ENCODE measurements around the gene PRDM16. TPM values are rescaled to one million over a fixed set of nuclear protein-coding genes. Genes with fewer than 3 reads are reported as not detected.

PRDM16 gene
- polyA plus RNA-seq, 1 donor from 2014 or later, result 0.21 TPM

DNA sequence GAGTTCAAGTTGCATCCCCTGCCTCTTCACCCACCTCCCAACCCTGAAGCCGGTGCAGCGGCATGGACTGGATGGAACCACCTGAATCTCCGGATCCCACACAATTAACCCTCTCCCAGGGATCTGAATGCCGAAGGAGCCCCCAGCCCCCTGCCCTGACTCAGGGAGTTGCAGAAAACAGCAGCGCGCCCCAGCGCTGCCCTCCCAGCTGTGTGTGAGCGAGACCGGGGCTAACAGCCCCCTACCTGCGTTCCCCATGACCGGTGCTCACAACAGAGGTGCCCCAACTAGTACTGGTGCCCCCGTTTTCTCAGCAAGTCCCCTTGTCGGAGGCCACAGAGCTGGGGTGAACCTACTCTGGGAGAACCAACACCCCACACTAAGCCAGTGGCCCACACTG, 136.8 kb downstream of the PRDM16 start:
- Histone ChIP-seq H3K36me3 (ENCODE audit: insufficient read depth, low read length) (no peaks in the 10 kb centered on the region), H2AFZ (ENCODE audit: low read depth, low read length) (no peak overlapping the region), H4K20me1 (ENCODE audit: insufficient read depth) (no peaks in the 10 kb centered on the region), H3K9me2 (ENCODE audit: insufficient read depth, low read length) (no peaks in the 10 kb centered on the region), H3K9me3 (ENCODE audit: low read length) (no peaks in the 10 kb centered on the region), H3K27ac (ENCODE audit: low read length) (no peak overlapping the region), H3K79me2 (replicated peaks; ENCODE audit: insufficient read depth, low read length) (peaks cover 3% of the 10 kb centered on the region), H3K9ac (ENCODE audit: low read length) (no peak overlapping the region), H3K4me2 (ENCODE audit: low read length) (no peak overlapping the region), H3F3A (ENCODE audit: insufficient read depth, low read length, poor library complexity, severe bottlenecking) (no peaks in the 10 kb centered on the region), H3K4me3 (ENCODE audit: low read length) (no peak overlapping the region), H3K27me3 (ENCODE audit: insufficient read depth, low read depth, low read length) (no peaks in the 10 kb centered on the region)
- TF ChIP-seq POLR2AphosphoS5 (IDR thresholded peaks at IDR 0.05) (no peak), EP300 (conservative IDR thresholded peaks at IDR 0.05; ENCODE audit: poor library complexity, severe bottlenecking) (no peak), EZH2 (IDR thresholded peaks at IDR 0.05; ENCODE audit: borderline replicate concordance, insufficient read depth, low read length, poor library complexity, severe bottlenecking) (no peak), RAD21 (conservative IDR thresholded peaks at IDR 0.05) (no peak), SMC3 (conservative IDR thresholded peaks at IDR 0.05; ENCODE audit: poor library complexity) (no peak), MXI1 (conservative IDR thresholded peaks at IDR 0.05; ENCODE audit: poor library complexity, severe bottlenecking) (no peak), TAF1 (IDR thresholded peaks at IDR 0.05; ENCODE audit: low read depth) (no peak), CTCF (IDR thresholded peaks at IDR 0.05; ENCODE audit: poor library complexity, severe bottlenecking) (no peak)
- TF ChIP-seq, protein P1, sequence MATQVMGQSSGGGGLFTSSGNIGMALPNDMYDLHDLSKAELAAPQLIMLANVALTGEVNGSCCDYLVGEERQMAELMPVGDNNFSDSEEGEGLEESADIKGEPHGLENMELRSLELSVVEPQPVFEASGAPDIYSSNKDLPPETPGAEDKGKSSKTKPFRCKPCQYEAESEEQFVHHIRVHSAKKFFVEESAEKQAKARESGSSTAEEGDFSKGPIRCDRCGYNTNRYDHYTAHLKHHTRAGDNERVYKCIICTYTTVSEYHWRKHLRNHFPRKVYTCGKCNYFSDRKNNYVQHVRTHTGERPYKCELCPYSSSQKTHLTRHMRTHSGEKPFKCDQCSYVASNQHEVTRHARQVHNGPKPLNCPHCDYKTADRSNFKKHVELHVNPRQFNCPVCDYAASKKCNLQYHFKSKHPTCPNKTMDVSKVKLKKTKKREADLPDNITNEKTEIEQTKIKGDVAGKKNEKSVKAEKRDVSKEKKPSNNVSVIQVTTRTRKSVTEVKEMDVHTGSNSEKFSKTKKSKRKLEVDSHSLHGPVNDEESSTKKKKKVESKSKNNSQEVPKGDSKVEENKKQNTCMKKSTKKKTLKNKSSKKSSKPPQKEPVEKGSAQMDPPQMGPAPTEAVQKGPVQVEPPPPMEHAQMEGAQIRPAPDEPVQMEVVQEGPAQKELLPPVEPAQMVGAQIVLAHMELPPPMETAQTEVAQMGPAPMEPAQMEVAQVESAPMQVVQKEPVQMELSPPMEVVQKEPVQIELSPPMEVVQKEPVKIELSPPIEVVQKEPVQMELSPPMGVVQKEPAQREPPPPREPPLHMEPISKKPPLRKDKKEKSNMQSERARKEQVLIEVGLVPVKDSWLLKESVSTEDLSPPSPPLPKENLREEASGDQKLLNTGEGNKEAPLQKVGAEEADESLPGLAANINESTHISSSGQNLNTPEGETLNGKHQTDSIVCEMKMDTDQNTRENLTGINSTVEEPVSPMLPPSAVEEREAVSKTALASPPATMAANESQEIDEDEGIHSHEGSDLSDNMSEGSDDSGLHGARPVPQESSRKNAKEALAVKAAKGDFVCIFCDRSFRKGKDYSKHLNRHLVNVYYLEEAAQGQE (IDR thresholded peaks at IDR 0.05; ENCODE audit: borderline replicate concordance), result no peak

DNA sequence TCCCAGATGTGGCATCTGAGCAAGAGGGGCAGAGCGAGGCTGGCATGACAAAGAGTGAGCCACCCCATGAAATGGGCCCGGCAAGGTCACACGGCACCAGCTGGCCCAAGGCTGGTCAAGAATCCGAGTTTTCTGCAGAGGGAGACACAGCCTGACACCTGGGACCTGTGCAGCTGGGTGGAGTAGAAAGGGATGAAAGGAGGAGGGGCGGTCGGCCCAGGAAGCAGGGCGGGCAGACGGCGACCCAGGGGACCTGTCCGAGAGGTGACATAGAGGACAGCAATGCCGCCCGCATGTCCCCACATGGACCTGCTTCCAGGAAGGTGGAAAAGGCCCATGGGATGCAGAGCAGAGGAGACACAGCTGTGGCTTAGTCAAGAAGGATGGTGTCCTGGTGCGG, 137.7 kb downstream of the PRDM16 start:
- H3K27me3 ChIP-seq (ENCODE audit: insufficient read depth, low read depth, low read length), result no peaks in the 10 kb centered on the region
- H3K4me2 ChIP-seq (ENCODE audit: low read length), result no peak overlapping the region
- no peaks in the 10 kb centered on the region for H3K9me2 ChIP-seq (ENCODE audit: insufficient read depth, low read length)
- no peaks in the 10 kb centered on the region for H3K9me3 ChIP-seq (ENCODE audit: low read length)
- H2AFZ ChIP-seq (ENCODE audit: low read depth, low read length), result no peak overlapping the region
- no peaks in the 10 kb centered on the region for H3F3A ChIP-seq (ENCODE audit: insufficient read depth, low read length, poor library complexity, severe bottlenecking)
- no peak overlapping the region for H3K27ac ChIP-seq (ENCODE audit: low read length)
- peaks cover 3% of the 10 kb centered on the region for H3K79me2 ChIP-seq (replicated peaks; ENCODE audit: insufficient read depth, low read length)
- no peaks in the 10 kb centered on the region for H4K20me1 ChIP-seq (ENCODE audit: insufficient read depth)
- H3K36me3 ChIP-seq (ENCODE audit: insufficient read depth, low read length), result no peaks in the 10 kb centered on the region
- TF ChIP-seq EP300 (conservative IDR thresholded peaks at IDR 0.05; ENCODE audit: poor library complexity, severe bottlenecking) (no peak), SMC3 (conservative IDR thresholded peaks at IDR 0.05; ENCODE audit: poor library complexity) (no peak), MXI1 (conservative IDR thresholded peaks at IDR 0.05; ENCODE audit: poor library complexity, severe bottlenecking) (no peak), EZH2 (IDR thresholded peaks at IDR 0.05; ENCODE audit: borderline replicate concordance, insufficient read depth, low read length, poor library complexity, severe bottlenecking) (no peak), CTCF (IDR thresholded peaks at IDR 0.05; ENCODE audit: poor library complexity, severe bottlenecking) (no peak), POLR2AphosphoS5 (IDR thresholded peaks at IDR 0.05) (no peak), TAF1 (IDR thresholded peaks at IDR 0.05; ENCODE audit: low read depth) (no peak), RAD21 (conservative IDR thresholded peaks at IDR 0.05) (no peak)
- TF ChIP-seq, protein P1 (IDR thresholded peaks at IDR 0.05; ENCODE audit: borderline replicate concordance), result no peak
- no peak overlapping the region for H3K9ac ChIP-seq (ENCODE audit: low read length)
- H3K4me3 ChIP-seq (ENCODE audit: low read length), result no peak overlapping the region

All from neural cell (in vitro differentiated cells).